HG03460 (cell line): ENCODE measurements around the gene ZNF512B.

Source experiments
- ATAC-seq: cut with Tn5 transposase; IDR thresholded peaks from one replicate; pipeline ENCODE4 v1.9.1; 2021; ENCODE audit not compliant: unreplicated experiment

ZNF512B gene

GRCh38 chr20:63951398-63952209 lies 18.1 kb downstream of the ZNF512B start:
- ATAC-seq = no peak

DNA sequence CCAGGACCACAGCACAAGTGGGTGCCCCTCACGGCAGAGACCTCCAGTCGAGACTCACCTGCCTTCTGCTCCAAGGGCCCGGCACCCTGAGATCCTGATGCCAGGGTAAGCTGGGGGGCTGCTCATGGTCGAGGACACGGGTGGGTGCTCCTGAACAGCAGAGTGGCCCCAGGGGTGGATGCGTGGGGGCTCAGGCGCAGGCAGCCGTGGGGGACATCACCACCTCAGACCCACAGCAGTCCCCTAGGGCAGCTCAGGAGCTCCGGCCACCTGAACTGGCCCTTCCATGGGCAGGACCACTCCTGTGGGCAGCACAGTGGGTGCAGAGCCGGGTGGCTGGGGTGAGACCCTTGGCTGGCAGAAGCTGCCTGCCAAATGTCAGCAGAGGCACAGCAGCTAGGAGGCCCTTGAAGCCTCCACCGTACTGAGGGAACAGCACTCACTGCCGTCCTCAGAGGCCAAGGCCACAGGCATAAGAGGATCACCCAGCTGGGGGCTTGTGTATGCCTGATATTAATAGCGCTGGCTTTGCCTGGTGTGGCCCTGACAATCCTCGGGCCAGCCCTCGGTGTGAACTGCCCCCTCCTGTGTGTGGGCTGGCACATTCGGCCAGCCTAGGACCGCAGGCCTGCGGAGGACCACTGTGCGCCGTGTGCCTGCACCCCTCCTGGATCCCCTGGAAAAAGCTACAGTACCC lies 18.9 kb downstream of the ZNF512B start:
- no peak for ATAC-seq

DNA sequence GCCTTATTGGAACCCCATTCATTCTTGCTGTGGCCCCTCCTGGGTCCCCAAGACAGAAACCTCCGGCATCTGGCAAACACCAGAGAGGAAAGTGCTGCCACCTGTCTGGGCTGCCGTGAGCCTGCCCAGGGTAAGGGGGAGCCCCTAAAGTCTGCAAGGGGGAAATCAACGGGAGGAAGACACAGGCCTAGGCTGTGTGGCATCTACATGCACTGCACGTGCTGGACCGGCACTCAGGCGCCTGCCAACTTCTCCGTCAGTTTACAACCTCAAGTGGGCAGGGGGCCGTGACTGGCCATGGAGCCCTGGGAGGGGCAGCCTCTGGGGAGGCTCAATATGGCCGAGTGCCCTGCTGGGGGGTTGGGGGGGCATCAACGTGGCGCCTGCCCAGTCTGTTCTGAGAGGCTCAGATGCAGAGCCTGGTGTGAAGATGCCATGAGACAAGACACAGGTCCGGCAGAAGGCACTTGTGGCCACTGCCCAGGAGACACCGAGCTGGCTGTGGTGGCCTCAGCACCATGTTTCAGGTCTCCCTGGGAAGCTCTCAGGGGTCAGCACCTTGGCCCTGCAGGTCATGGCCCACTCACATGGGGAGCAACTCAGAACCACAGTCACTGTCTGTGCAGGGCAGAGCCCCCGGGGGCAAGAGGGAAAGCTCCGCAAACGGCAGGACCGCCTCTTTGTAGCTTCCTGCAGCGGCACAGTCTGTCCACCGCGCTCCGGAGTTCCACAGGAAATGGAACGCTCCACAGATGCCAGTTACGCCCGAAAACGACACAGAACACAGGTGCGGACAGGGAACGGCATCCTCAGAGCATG lies 21.9 kb downstream of the ZNF512B start:
- no peak for ATAC-seq

DNA sequence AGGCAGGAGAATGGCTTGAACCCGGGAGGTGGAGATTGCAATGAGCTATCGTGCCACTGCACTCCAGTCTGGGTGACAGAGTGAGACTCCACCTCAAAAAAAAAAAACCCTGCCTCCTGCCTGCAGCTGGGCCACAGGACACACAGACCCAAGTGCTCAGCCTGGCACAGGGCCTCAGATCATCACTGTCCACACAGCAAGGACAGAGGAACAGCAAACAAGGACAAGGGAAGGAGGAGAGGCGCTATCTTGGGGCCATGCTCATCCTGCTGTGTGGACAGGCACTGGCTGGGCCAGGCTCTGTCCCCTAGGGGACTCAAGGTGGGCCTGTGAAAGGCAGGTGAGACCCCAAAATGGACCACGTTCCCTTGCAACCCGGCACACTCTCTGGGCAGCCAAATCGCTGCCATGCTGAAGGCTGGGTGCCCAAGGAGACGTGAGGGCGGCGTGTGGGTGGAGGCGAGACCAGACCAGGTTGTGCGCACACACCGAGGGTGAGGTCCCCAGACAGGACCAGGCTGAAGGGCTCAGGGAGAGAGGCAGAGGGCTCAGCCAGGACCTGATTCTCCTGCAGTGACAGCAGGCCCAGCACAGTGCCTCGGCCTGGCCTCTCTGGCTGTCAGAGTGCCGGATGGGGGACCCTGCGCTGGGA lies 22.6 kb downstream of the ZNF512B start:
- ATAC-seq = no peak

GRCh38 chr20:63945921-63946920 lies 23.5 kb downstream of the ZNF512B start:
- ATAC-seq = no peak

DNA sequence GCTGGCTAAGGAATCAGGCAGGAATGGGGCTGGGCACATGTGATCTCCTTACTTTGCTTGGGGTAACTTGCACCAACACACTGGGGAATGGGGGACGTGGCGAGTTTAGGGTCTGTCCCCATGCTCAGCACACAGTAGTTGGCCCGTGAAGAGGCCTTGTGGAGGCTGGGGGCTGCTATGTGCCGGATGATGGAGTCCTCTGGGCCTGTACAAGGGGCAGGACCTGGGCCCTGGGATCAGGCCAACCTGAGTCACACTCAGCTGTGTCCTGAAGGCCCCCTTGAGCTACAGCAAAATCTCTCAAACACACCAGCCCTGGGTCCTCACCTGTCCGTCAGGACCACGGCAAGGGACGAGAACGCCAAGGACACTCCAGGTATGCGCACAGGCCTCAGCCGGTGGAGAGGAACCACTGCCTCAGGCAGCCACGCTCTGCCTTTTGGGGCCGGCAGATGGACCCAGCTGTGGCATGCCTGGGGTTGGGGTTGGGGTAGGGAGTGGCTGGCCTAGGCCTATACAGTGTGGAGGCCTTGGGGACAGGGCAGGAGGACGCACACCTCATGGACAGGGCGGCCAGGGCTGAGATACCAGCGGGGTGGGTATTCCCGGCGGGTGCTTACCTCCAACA lies 24.6 kb downstream of the ZNF512B start:
- no peak for ATAC-seq

- no peak for ATAC-seq
Observed at GRCh38 chr20:63944078-63944941, 25.4 kb downstream of the ZNF512B start.

DNA sequence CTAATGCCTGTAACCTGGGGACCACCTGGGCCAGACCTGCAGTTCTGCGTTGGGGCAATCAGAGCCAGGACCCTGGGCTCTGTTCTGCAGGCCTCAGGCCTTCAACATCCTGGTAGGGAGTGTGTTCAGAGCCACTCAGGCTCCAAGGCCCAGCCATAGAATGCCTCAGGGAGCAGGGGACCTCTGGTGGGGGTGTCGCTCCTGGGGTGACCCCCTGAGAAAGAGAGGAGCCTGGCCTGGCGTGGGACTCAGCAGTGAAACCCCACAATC lies 26.0 kb downstream of the ZNF512B start:
- no peak for ATAC-seq

DNA sequence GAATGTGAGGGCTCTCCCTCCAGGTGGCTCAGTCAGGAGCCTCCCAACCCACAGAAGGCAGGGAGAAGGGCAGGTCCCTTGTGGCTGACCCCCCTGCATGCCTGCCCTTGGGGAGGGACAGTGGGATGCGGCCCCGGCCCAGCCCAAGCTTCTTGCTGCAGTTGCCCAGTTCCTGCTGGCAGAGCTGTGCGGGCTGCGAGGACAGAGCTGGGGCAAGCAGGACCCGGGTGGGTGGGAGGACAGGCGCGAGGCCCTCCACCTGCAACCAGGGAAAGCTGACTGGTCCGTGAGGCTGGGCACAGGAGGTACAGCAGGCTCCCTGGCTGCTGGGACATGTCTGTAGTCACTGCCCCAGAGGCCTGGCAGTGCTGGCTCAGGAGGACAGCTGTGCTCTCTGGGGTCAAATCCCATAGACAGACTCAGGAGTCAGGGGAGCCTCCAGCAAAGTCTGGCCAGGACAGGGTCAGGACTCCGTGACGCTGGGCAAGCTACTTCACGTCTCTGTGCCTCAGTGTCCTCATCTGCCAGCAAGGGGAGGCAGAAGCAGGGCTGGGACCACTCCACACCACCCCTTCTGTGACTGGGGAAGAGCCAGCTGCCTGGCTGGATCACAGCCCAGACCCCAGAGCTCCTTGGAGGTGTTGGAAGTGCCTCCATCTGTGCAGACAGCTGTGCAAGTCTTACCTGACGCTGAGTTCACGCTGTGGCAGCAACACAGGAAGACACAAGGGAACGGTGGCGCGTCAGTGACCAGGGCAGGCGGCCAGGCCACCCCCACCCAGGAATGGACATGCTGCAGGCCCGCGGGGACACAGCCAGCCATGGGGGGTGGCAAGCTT lies 26.5 kb downstream of the ZNF512B start:
- no peak for ATAC-seq

GRCh38 chr20:63942250-63942951 lies 27.3 kb downstream of the ZNF512B start:
- ATAC-seq = no peak

DNA sequence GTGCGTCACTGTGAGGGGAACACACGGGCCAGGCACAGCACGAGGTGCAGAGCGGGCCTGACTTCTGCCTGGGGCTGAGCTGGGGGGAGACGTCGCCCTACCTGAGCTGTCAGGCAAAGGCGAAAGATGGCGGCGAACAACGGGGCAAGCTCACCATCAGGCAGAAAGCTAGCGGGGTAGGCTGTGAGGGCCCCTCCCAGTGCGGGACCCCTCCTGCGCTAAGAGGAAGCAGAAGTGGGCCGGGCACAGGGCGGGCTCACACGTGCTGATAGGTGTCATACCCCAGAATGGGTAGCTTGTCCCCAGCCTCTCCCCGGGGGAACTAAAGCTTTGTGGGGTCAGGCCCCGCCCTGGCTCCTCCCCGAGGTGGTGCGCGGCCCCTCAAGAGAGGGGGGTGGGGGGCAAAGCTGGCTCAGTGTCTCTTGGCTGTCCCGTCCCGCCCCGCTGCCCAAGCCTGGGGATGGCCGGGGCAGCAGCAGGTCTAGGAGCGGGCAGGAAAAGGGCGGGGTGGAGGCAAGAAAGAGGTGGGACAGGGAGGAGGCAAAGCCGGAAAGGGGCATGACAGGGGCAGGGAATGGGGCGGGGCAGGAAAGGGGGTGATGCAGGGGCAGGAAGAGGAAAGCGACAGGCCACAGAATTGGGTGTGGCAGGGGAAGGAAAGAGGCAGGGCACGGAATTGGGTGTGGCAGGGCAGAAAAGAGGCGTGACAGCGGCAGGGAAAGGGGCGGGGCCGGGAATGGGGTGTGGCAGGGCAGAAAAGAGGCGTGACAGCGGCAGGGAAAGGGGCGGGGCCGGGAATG lies 28.2 kb downstream of the ZNF512B start:
- ATAC-seq = no peak

- ATAC-seq = no peak
Observed at GRCh38 chr20:63940472-63941266, 29.1 kb downstream of the ZNF512B start.

DNA sequence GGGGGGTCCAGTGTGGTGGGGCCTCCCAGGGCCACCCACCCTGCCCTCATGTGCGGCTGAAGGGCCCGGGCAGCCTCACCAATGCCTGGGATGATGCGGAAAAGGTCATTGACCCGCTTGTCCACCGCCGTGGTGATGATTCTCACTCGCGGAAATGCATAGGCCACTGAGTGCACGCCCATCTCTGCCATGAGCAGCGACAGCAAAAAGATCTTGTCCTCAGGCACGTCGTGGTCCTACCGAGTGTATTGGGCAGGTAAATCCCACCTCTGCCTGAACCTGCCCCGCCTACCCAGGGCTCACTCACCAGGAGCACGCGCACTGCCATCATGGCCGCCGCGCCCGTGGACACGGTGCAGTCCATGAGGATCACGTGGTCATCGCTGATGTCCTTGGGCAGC lies 29.7 kb downstream of the ZNF512B start:
- ATAC-seq = no peak

GRCh38 chr20:63939061-63939935 lies 30.4 kb downstream of the ZNF512B start:
- no peak for ATAC-seq

GRCh38 chr20:63937596-63937995 lies 32.1 kb downstream of the ZNF512B start:
- ATAC-seq = no peak
